DLD1 (cell line): ENCODE data around the gene ANP32E.
"Not testable (repeated sequence)": the region's sequence is repeated elsewhere in the genome, so short reads cannot be mapped to it uniquely, and the experiment has no call there.

Experiments
- in situ Hi-C: cut with HindIII; loops from 2 replicates; pipeline ENCODE4 v1.10.0; 2017; ENCODE audit warnings: low sequenced_read_pairs

Gene ANP32E

DNA sequence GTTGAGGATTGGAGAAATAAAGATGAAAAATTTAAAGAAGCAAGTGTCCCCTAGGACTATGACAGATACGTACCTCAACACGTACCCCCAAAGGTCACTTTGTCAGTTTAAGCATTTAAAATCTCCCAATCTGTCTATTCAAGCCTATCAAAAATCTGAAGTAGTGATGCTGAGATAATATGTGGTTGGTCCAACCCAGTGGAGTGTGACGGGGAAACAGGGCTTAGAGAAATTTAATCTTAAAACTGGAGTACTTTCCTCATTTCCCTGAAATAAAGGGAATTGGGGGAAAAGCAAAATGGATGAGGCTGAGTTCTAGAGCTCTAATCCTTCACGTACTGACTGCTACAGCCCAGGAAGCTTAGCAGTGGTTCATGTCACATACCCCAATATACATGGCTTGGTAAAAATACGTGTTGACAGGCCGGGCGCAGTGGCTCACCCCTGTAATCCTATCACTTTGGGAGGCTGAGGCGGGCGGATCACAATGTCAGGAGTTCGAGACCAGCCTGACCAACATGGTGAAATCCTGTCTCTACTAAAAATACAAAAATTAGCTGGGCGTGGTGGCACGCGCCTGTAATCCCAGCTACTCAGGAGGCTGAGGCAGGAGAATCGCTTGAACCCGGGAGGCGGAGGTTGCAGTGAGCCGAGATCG lies 21.7 kb downstream of the ANP32E start:
- in situ Hi-C loops, result not testable (repeated sequence)

GRCh38 chr1:150213170-150214098 lies 22.5 kb downstream of the ANP32E start:
- in situ Hi-C loops, result no loop called here

- in situ Hi-C loops, result no loop called here
Observed at GRCh38 chr1:150212070-150212469, 23.8 kb downstream of the ANP32E start.

DNA sequence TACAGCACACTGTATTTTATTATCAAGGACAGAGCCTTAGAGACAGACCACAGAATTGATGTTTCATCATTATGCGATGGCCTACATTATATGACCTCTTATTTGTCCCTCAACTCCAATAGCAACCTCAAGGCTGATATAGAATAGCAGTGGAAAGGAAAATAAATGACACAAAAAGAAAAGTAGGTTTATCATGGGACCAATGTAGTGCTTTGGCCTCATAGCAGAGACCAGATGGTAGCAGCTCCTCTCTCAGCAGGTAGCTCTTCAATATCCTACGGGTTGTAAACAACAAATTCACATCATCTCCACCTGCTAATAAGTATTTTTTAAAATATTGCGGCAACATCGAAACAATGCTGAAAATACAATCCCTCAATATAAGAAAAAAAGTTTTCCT lies 25.2 kb downstream of the ANP32E start:
- in situ Hi-C loops, result no loop called here

DNA sequence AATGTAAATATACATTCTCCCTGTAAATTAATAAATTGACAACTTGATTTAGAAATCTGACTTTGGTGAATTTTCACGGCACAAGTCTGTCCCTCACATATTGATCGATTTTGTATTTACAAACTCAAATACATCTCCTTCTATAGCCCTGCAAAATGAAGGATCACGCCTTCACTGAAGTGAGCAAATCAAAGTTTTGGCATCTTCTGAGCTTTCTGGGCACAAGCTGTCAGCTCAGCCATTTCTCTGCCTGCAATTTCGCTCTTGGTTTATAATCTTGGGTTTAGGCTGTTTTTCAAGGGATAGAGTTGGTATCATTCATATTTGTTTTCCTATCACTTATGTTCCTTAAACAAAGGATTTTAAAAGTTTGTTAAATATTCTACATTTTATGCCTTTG lies 25.8 kb downstream of the ANP32E start:
- in situ Hi-C loops, result no loop called here

DNA sequence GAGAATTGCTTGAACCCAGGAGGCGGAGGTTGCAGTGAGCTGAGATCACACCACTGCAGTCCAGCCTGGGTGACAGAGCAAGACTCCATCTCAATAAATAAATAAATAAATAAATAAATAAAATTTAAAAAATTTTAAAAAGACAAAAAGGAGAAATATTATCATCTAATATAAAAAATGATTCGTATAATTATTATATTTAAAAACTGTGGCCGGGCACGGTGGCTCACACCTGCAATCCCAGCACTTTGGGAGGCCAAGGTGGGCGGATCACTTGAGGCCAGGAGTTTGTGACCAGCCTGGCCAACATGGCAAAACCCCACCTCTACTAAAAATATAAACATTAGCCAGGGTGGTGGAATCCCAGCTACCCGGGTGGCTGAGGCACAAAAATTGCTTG lies 27.5 kb downstream of the ANP32E start:
- in situ Hi-C loops, result not testable (repeated sequence)

DNA sequence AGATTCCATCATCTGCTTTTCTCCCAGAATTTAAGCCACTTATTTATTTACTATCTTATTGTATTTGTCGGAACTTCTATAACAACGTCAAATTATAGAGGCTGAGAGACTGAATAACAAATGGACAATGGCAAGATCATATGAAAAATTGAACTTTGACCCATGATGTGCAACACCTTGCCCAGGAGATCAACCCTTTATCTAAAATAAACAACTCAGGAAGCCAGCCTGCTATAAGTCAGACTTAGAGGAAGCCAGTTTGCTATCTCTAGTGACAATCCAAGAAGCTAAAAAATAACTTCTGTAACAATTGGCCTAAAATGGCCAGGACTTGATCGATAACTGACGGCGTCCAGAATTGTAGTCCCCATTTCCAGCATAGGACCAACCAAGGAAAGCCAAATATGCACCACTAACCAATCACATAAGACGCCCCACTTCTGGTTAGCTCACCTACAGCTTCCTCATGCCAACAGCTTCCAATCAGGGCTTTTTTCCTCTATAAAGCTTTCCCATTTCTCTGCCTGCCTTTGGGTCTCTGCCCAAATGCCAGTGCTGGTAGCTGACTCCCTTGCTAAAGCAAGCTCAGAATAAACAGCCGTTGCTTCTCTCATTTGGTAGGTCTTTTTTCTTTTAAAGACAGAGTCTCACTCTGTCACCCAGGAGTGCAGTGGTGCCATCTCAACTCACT lies 28.5 kb downstream of the ANP32E start:
- in situ Hi-C loops, result no loop called here

- in situ Hi-C loops, result no loop called here
Observed at GRCh38 chr1:150196417-150196816, 39.5 kb downstream of the ANP32E start.

GRCh38 chr1:150194381-150195031 lies 41.4 kb downstream of the ANP32E start:
- in situ Hi-C loops, result no loop called here

- in situ Hi-C loops, result no loop called here
Observed at GRCh38 chr1:150192012-150192411, 43.9 kb downstream of the ANP32E start.

GRCh38 chr1:150187560-150187931 lies 48.4 kb downstream of the ANP32E start:
- in situ Hi-C loops, result no loop called here

DNA sequence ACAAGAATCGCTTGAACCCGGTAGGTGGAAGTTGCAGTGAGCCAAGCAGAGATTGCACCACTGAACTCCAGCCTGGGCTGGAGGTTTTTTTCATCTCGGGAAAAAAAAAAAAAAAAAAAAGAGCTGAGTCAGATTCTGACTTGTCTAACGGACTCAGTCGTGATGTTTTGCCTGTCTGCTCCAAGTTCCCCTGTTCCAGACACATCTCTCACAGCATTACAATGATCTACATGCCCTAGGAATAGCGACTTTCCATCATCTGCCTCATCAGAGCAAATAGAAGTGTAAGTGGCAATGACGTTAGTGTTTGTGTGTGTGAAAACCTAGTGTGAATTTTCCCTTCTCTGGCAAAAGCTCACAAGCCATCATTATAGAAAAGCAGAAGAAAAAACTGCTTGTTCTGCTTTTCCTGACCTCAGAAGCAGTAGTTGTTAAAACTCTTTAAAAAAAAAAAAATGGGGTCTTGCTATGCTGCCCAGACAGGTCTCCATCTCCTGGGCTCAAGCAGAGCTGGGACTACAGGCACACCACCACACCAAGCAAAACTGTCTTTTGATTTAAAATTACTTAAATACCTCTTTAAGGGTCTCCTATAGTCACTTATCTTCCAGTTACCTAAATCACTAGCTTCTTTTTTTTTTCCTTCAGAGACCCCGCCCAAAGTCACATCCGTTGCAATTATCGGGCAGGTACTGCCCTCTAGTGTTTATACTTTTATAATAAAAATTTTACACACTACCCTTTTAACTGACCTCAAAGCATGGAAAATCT lies 48.9 kb downstream of the ANP32E start:
- in situ Hi-C loops, result no loop called here

DNA sequence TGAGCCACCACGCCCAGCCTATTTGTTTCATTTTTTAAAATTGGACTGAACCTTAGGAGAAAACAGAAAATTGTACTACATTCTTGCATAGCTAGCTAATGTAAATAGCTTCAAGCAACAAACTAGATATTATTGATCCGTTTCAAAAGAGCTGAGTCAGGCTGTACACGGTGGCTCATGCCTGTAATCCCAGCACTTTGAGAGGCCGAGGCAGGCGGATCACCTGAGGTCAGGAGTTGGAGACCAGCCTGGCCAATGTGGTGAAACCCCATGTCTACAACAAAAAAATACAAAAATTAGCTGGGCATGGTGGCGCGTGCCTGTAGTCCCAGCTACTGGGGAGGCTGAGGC lies 49.5 kb downstream of the ANP32E start:
- in situ Hi-C loops, result not testable (repeated sequence)

DNA sequence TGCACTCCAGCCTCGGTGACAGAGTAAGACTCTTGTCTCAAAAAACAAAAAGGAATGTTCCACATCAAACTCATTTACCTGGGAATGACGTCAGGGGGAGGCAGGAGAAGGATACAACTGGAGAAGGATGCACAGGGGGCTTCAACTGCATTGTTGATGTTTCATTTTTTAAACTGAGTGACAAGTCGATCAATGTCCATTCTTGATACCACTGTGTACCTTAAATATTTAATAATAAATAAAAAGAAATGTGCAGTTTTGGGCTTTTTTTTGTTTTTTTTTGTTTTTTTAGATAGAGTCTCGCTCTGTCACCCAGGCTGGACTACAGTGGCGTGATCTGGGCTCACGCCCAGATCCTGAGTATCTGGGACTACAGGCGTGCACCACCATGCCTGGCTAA lies 50.4 kb downstream of the ANP32E start:
- in situ Hi-C loops, result no loop called here

- in situ Hi-C loops, result no loop called here
Observed at GRCh38 chr1:150183061-150183460, 52.9 kb downstream of the ANP32E start.

DNA sequence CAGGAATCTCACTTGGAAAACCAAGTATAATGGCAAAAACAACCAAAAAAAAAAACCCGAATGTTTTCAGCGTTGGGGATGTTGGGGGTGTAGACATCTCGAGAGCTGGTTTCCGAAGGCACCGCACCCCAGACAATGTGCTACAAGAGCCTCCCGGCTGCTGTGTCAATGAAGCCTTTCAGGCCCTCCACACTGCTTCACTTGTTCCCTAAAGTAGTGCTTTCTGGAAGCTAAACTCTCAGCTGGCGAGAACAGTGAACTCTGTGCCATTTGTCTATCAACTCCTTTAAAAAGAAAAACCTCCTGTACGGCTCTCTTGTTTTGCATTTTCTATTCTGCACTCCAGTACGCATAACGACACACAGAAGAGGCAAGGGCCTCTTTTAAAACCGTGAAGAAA lies 53.7 kb downstream of the ANP32E start:
- in situ Hi-C loops, result no loop called here

DNA sequence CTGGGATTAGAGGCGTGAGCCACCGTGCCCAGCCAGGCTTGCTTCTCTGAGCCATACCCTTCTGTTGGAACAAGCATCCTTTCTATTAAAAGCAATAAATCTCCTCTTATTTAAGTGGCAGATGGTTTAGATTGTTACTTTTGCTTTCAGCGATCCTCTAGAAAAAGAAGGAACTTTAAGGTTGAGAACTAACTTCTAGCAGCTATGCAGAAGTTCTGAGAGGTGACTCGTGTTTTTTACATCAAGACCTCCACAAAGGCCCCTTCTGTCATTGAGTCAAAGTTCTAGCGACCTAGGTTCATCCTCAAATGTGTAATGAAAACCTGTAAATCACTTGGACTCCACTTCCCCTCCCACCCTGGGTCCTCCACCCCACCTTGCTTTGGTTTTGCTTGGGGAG lies 55.4 kb downstream of the ANP32E start:
- in situ Hi-C loops, result no loop called here

DNA sequence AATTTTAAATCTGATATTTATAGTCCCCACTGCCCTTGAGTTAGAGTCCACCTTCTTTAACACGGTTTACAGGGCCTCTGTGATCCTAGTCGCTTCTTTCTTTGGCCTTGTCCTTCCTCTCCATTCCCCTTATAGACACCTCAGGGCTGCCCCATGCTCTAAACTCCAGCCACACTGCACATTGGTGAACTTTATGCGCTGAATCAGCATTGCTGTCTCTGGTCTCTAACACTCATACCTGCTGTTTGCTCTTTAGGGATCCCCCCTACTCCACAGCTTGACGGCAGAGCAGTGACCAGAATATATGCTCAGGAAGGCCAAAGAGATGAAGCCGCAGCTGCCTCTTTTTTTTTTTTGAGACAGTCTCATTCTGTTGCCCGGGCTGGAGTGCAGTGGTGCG lies 56.0 kb downstream of the ANP32E start:
- in situ Hi-C loops, result no loop called here

DNA sequence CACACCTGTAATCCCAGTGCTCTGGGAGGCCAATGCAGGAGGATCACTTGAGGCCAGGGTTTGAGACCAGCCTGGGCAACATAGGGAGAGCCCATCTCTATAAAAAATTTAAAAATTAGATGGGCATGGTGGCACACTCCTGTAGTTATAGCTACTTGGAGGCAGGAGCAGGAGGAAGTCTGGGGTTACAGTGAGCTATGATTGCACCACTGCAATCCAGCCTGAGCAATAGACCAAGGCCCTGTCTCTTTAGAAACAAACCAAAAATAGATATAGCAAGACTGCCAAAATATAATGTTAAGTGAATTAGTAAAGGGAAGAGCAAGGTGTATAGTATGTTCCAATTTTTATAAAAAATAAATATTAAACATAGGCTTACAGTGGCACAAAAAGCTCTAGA lies 57.4 kb downstream of the ANP32E start:
- in situ Hi-C loops, result no loop called here

DNA sequence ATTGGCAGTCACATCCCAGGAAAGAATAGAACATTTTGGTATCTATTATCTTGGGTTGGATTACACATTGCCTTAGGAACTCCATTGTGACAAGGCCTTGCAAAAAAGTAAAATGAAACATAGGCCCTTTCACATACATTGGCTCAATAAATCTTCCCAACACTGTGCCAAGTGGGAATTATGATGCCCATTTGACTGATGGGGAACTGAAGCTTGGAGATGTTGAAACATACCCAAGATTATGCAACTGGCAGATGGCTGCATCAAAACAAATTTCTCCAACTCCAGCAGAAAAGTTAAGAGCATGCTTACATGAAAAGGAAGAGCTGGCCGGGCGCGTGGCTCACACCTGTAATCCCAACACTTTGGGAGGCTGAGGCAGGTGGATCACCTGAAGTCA lies 59.3 kb downstream of the ANP32E start:
- in situ Hi-C loops, result no loop called here

DNA sequence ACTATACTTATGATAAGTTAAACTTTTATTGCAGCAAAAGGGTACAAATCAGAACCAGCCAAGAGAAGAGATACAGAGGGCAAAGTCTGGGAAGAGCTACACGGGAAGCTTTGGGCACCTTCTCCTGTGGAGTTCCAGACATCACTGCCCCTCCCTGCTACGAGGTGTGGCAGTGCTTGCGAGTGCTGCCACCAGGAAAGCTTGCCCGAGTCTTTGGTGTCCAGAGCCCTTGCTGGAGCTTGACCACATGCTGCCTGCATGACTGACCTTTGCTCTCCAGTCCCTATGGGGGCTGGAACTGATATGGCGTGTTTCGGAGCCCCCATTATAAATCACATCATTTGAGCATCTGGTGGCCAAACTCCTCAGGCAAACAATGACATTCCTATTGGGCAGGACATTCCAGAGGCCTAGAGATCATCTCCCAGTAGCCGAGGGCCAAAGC lies 62.7 kb downstream of the ANP32E start:
- in situ Hi-C loops, result no loop called here
